WERI-Rb-1 (cell line): ENCODE results near the gene ADAMTS13.
A peak's percentile ranks its signal among the peaks of the same experiment; 100 is the strongest.

Experiments
- DNase-seq: peaks from one replicate; pipeline ENCODE4 v3.0.0-alpha.2; 2020
- H3K27ac ChIP-seq: fragments of 250-450 bp; sonication (Bioruptor Pico); 2 replicates; pipeline ENCODE4 v1.5.1; 2020; ENCODE audit warnings: mild to moderate bottlenecking, moderate library complexity
- H3K27me3 ChIP-seq: fragments of 250-450 bp; sonication (Bioruptor Pico); 2 replicates; pipeline ENCODE4 v1.5.1; 2021; ENCODE audit warnings: mild to moderate bottlenecking, low read depth, moderate library complexity; ENCODE audit not compliant: insufficient read depth, severe bottlenecking
- H3K36me3 ChIP-seq: fragments of 250-450 bp; sonication (Bioruptor Pico); 2 replicates; pipeline ENCODE4 v1.5.1; 2020; ENCODE audit warnings: mild to moderate bottlenecking, moderate library complexity
- H3K4me3 ChIP-seq: 2 replicates; pipeline ENCODE4 v1.5.1; 2011; ENCODE audit warnings: low read depth, mild to moderate bottlenecking, control low read depth, low read length
- H3K9me3 ChIP-seq: fragments of 250-450 bp; sonication (Bioruptor Pico); 2 replicates; pipeline ENCODE4 v1.5.1; 2021; ENCODE audit warnings: mild to moderate bottlenecking, moderate library complexity; ENCODE audit not compliant: severe bottlenecking
- TF ChIP-seq, protein P1 (sequence below): IDR thresholded peaks from 2 replicates; pipeline ENCODE4 v1.5.1; 2011; ENCODE audit warnings: low read depth, mild to moderate bottlenecking, control low read depth, inconsistent platforms, low read length

Gene ADAMTS13

DNA sequence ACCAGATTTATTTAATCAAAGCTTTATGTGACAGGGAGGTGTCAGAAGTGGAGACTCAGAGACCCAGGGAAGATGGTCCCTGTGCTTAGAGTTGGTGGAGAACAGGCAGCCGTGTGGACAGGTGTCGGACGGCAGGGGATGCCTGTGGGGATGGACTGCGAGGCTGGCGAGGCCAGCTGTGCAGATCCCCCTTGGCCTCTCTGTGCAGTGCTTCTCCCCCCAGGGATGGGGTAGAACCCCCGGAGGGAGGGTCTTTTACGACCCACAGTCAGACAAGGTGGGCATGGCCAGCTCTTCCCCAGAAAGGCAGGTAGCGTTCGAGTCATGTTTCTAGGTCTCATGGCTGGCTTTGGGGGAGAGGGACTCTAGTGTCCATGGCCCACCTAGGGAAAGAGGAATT, 61.4 kb downstream of the ADAMTS13 start:
- TF ChIP-seq, protein P1, sequence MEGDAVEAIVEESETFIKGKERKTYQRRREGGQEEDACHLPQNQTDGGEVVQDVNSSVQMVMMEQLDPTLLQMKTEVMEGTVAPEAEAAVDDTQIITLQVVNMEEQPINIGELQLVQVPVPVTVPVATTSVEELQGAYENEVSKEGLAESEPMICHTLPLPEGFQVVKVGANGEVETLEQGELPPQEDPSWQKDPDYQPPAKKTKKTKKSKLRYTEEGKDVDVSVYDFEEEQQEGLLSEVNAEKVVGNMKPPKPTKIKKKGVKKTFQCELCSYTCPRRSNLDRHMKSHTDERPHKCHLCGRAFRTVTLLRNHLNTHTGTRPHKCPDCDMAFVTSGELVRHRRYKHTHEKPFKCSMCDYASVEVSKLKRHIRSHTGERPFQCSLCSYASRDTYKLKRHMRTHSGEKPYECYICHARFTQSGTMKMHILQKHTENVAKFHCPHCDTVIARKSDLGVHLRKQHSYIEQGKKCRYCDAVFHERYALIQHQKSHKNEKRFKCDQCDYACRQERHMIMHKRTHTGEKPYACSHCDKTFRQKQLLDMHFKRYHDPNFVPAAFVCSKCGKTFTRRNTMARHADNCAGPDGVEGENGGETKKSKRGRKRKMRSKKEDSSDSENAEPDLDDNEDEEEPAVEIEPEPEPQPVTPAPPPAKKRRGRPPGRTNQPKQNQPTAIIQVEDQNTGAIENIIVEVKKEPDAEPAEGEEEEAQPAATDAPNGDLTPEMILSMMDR, result no peak
- Histone ChIP-seq H3K36me3 (no peaks in the 10 kb centered on the region), H3K27ac (no peak overlapping the region), H3K27me3 (no peaks in the 10 kb centered on the region), H3K4me3 (no peak overlapping the region), H3K9me3 (no peaks in the 10 kb centered on the region)
- DNase-seq, result no peak

DNA sequence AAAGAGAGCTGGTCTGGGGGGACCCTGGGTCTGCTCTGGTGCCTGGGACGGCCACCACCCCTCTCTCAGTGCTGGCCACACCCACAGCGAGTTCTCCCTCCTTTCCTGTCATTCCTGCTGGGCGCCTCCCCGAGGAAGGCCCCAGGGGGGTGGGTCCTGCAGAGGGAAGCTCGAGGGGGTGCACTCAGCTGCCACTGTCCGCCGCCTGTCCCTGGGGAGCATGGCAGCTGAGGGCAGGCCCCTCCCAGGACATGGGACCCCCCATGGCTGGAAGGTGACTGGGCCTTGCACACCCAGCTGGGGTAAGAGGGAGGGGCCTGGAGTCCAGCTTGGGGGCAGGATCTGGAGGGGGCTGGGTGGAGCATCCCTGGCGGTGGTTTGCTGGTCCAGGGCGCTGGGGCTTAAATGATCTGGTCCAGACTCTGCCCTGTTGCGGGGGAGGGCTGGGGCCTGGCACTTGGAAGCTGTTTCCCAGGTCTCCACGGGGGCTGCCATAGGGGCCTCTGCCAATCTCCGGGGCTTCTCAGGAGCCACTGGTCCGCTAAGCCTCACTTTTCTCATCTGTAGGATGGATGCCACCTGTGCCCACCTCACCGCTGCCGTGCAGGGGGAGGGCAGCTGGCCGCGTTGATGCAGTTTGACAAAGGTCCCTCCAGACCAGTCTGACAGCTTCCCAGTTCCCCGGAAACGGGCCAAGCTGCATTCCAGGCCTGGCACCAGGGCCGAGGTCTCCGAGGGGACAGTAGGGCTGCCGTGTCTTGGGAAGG, 62.7 kb downstream of the ADAMTS13 start:
- DNase-seq, result peak; percentile 54
- TF ChIP-seq, protein P1, result no peak
- H3K27me3 ChIP-seq, result no peaks in the 10 kb centered on the region
- no peak overlapping the region for H3K4me3 ChIP-seq
- no peak overlapping the region for H3K27ac ChIP-seq
- no peaks in the 10 kb centered on the region for H3K36me3 ChIP-seq
- no peaks in the 10 kb centered on the region for H3K9me3 ChIP-seq

DNA sequence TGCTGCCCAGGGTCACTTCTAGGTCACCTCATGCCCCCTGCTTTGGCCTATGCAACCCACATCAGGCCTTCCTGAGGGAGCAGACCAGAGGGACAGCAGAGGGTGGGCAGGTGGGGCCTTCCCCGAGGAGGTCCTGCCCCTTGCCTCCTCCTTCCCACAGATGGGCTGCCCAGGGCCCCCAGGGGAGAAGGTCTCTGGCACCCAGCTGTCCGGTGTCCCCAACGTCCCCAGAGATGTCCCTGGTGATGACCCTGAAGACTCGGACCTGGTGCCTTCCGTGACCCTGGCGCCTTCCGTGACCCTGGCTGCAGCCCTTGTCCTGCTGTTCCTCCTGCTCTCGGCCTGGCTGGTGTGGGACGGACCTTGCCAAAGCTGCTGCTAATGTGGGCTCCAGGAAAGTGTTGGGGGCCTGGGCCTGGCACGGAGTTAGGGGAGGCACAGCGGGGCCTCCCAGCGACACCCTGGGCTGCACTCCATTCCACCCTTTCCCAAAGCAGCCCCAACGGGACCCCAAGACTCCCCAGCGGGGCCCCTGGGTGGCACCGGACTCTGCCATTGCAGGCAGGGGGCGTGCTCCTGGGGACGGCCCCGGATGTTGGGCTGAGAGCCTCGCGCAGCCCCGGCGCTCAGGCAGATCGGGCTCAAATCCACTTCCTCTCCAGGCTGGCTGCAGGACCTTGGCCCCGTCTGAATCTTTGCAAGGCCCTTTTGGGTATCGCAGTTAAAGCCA, 63.5 kb downstream of the ADAMTS13 start:
- TF ChIP-seq, protein P1, result 0 out of 2 replicates have a peak, but pooled peaks have one; percentile 3
- no peak for DNase-seq
- H3K27me3 ChIP-seq, result no peaks in the 10 kb centered on the region
- no peaks in the 10 kb centered on the region for H3K9me3 ChIP-seq
- H3K4me3 ChIP-seq, result no peak overlapping the region
- no peaks in the 10 kb centered on the region for H3K36me3 ChIP-seq
- no peak overlapping the region for H3K27ac ChIP-seq

DNA sequence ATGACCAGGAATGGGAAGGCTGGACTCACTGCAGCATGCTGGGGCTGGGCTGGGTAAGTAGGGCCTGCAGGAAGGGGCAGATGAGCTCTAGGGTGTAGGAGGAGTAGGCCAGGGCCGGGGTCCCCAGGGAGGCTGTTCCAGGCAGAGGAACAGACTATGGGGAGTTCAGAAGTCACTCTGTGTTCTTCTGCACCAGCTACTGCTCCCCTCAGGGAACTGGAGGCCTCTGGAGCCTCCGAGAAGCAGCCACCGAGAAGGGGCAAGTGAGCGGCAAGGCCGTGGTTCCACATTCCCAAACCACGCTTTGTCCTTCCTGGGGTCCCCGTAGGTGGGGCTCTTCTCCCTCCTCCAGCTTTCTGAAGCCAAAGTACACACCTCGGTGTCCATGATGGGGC, 65.2 kb downstream of the ADAMTS13 start:
- Histone ChIP-seq H3K9me3 (no peaks in the 10 kb centered on the region), H3K36me3 (no peaks in the 10 kb centered on the region), H3K27ac (no peak overlapping the region), H3K4me3 (no peak overlapping the region), H3K27me3 (no peaks in the 10 kb centered on the region)
- TF ChIP-seq, protein P1, result no peak
- DNase-seq, result no peak

DNA sequence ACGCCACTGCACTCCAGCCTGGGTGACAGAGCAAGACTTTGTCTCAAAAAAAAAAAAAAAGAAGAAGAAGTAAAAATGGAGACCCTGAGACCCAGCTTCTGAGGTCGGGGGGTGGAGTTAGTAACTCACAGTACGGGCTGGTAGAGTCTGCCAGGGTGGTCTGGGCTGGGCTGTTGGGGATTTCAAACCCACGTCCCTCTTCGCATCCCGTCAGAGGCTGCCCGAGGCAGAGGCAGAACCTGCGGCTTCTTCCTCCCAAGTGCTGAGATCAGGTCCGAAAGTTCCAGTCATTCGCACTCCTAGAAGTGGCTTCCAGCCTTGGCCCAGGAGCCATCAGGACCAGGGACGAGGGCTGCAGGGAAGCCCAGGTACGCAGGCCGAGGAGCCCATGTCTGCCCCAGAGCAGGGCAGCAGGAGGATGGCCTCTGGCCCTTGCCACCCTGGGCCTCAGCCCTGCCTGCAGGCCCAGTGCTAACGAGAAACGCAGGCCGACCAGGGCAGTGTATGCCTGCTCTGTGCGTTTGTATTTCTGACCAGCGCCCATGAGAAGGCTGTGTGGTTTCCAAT, 66.6 kb downstream of the ADAMTS13 start:
- no peak for DNase-seq
- TF ChIP-seq, protein P1, result no peak
- Histone ChIP-seq H3K27me3 (no peaks in the 10 kb centered on the region), H3K36me3 (no peaks in the 10 kb centered on the region), H3K4me3 (no peak overlapping the region), H3K27ac (no peak overlapping the region), H3K9me3 (no peaks in the 10 kb centered on the region)
